Measurements from ENCODE around the gene JUN.
"Not testable (repeated sequence)": the region's sequence is repeated elsewhere in the genome, so short reads cannot be mapped to it uniquely, and the experiment has no call there.

JUN gene

GRCh38 chr1:58804853-58805565, 21.2 kb upstream of the JUN start:
- DNase-seq (ENCODE audit: low spot score in 2 of 2) (no peak), ATAC-seq (replicated peaks; ENCODE audit: extremely low read depth, poor library complexity, severe bottlenecking) (no peak)
- Mint-ChIP-seq H3K27me3 (no peaks in the 10 kb centered on the region), H3K27ac (ENCODE audit: low read depth) (peak overlapping the region; percentile 82), H3K9me3 (no peaks in the 10 kb centered on the region), H3K4me1 (peaks cover 35% of the 10 kb centered on the region), H3K4me3 (no peak overlapping the region), H3K36me3 (ENCODE audit: insufficient read depth) (peaks cover 8% of the 10 kb centered on the region)

GRCh38 chr1:58803858-58804257, 20.0 kb upstream of the JUN start:
- peaks cover 8% of the 10 kb centered on the region for H3K36me3 Mint-ChIP-seq (ENCODE audit: insufficient read depth)
- no peaks in the 10 kb centered on the region for H3K9me3 Mint-ChIP-seq
- H3K4me1 Mint-ChIP-seq: peaks cover 40% of the 10 kb centered on the region
- H3K27ac Mint-ChIP-seq (ENCODE audit: low read depth): no peak overlapping the region
- H3K27me3 Mint-ChIP-seq: no peaks in the 10 kb centered on the region
- H3K4me3 Mint-ChIP-seq: no peak overlapping the region
- ATAC-seq (replicated peaks; ENCODE audit: extremely low read depth, poor library complexity, severe bottlenecking): no peak
- no peak for DNase-seq (ENCODE audit: low spot score in 2 of 2)

GRCh38 chr1:58802640-58803399, 19.0 kb upstream of the JUN start:
- H3K27me3 Mint-ChIP-seq: no peaks in the 10 kb centered on the region
- DNase-seq (ENCODE audit: low spot score in 2 of 2): no peak

GRCh38 chr1:58801286-58801685, 17.4 kb upstream of the JUN start:
- not testable (repeated sequence) for H3K36me3 Mint-ChIP-seq (ENCODE audit: insufficient read depth); H3K27ac Mint-ChIP-seq (ENCODE audit: low read depth)

More at GRCh38 chr1:58802640-58803399, 19.0 kb upstream of the JUN start:
- Mint-ChIP-seq H3K36me3 (ENCODE audit: insufficient read depth) (peaks cover 6% of the 10 kb centered on the region), H3K9me3 (no peaks in the 10 kb centered on the region), H3K4me3 (no peak overlapping the region), H3K4me1 (peaks cover 40% of the 10 kb centered on the region), H3K27ac (ENCODE audit: low read depth) (no peak overlapping the region)
- no peak for ATAC-seq (replicated peaks; ENCODE audit: extremely low read depth, poor library complexity, severe bottlenecking)

GRCh38 chr1:58799650-58800049, 15.8 kb upstream of the JUN start:
- Mint-ChIP-seq H3K27me3 (no peaks in the 10 kb centered on the region), H3K4me1 (peaks cover 26% of the 10 kb centered on the region), H3K4me3 (no peak overlapping the region), H3K36me3 (ENCODE audit: insufficient read depth) (peaks cover 4% of the 10 kb centered on the region), H3K9me3 (no peaks in the 10 kb centered on the region), H3K27ac (ENCODE audit: low read depth) (peak overlapping the region; percentile 56)
- ATAC-seq (replicated peaks; ENCODE audit: extremely low read depth, poor library complexity, severe bottlenecking) (no peak), DNase-seq (ENCODE audit: low spot score in 2 of 2) (no peak)

More at GRCh38 chr1:58801286-58801685, 17.4 kb upstream of the JUN start:
- peaks cover 31% of the 10 kb centered on the region for H3K4me1 Mint-ChIP-seq
- not testable (repeated sequence) for H3K9me3 Mint-ChIP-seq; ATAC-seq (replicated peaks; ENCODE audit: extremely low read depth, poor library complexity, severe bottlenecking); DNase-seq (ENCODE audit: low spot score in 2 of 2); H3K4me3 Mint-ChIP-seq; H3K27me3 Mint-ChIP-seq

GRCh38 chr1:58798910-58799442, 15.1 kb upstream of the JUN start:
- H3K36me3 Mint-ChIP-seq (ENCODE audit: insufficient read depth): peaks cover 4% of the 10 kb centered on the region
- peak overlapping the region; percentile 56 for H3K27ac Mint-ChIP-seq (ENCODE audit: low read depth)
- no peaks in the 10 kb centered on the region for H3K27me3 Mint-ChIP-seq
- no peak for ATAC-seq (replicated peaks; ENCODE audit: extremely low read depth, poor library complexity, severe bottlenecking)
- no peak for DNase-seq (ENCODE audit: low spot score in 2 of 2)
- H3K4me3 Mint-ChIP-seq: no peak overlapping the region
- H3K4me1 Mint-ChIP-seq: peaks cover 31% of the 10 kb centered on the region
- no peaks in the 10 kb centered on the region for H3K9me3 Mint-ChIP-seq

GRCh38 chr1:58796416-58796815, 12.6 kb upstream of the JUN start:
- Mint-ChIP-seq H3K9me3 (no peaks in the 10 kb centered on the region), H3K27me3 (no peaks in the 10 kb centered on the region), H3K4me3 (no peak overlapping the region), H3K36me3 (ENCODE audit: insufficient read depth) (no peaks in the 10 kb centered on the region), H3K4me1 (peaks cover 33% of the 10 kb centered on the region), H3K27ac (ENCODE audit: low read depth) (no peak overlapping the region)
- DNase-seq (ENCODE audit: low spot score in 2 of 2) (no peak), ATAC-seq (replicated peaks; ENCODE audit: extremely low read depth, poor library complexity, severe bottlenecking) (no peak)

GRCh38 chr1:58794585-58794984, 10.7 kb upstream of the JUN start:
- Mint-ChIP-seq H3K27ac (ENCODE audit: low read depth) (no peak overlapping the region), H3K9me3 (no peaks in the 10 kb centered on the region), H3K27me3 (no peaks in the 10 kb centered on the region), H3K4me1 (peaks cover 31% of the 10 kb centered on the region), H3K36me3 (ENCODE audit: insufficient read depth) (no peaks in the 10 kb centered on the region), H3K4me3 (no peak overlapping the region)
- ATAC-seq (replicated peaks; ENCODE audit: extremely low read depth, poor library complexity, severe bottlenecking): no peak
- no peak for DNase-seq (ENCODE audit: low spot score in 2 of 2)

GRCh38 chr1:58792846-58793245, 9.0 kb upstream of the JUN start:
- DNase-seq (ENCODE audit: low spot score in 2 of 2) (no peak), ATAC-seq (replicated peaks; ENCODE audit: extremely low read depth, poor library complexity, severe bottlenecking) (no peak)
- Mint-ChIP-seq H3K27me3 (no peaks in the 10 kb centered on the region), H3K27ac (ENCODE audit: low read depth) (no peak overlapping the region), H3K9me3 (peaks cover 6% of the 10 kb centered on the region), H3K4me1 (peaks cover 25% of the 10 kb centered on the region), H3K36me3 (ENCODE audit: insufficient read depth) (peaks cover 3% of the 10 kb centered on the region), H3K4me3 (no peak overlapping the region)

GRCh38 chr1:58791106-58791505, 7.3 kb upstream of the JUN start:
- Mint-ChIP-seq H3K27ac (ENCODE audit: low read depth) (no peak overlapping the region), H3K36me3 (ENCODE audit: insufficient read depth) (peaks cover 3% of the 10 kb centered on the region), H3K4me3 (no peak overlapping the region), H3K4me1 (peaks cover 35% of the 10 kb centered on the region), H3K27me3 (no peaks in the 10 kb centered on the region), H3K9me3 (peaks cover 6% of the 10 kb centered on the region)
- DNase-seq (ENCODE audit: low spot score in 2 of 2) (no peak), ATAC-seq (replicated peaks; ENCODE audit: extremely low read depth, poor library complexity, severe bottlenecking) (no peak)

- DNase-seq (ENCODE audit: low spot score in 2 of 2) (no peak), ATAC-seq (replicated peaks; ENCODE audit: extremely low read depth, poor library complexity, severe bottlenecking) (no peak)
- H3K27ac Mint-ChIP-seq (ENCODE audit: low read depth): peak overlapping the region; percentile 7
Observed at GRCh38 chr1:58789996-58790660, 6.3 kb upstream of the JUN start.

GRCh38 chr1:58789322-58789856, 5.5 kb upstream of the JUN start:
- H3K4me1 Mint-ChIP-seq: peaks cover 27% of the 10 kb centered on the region

More at GRCh38 chr1:58789996-58790660, 6.3 kb upstream of the JUN start:
- peaks cover 6% of the 10 kb centered on the region for H3K9me3 Mint-ChIP-seq
- peaks cover 34% of the 10 kb centered on the region for H3K4me1 Mint-ChIP-seq
- H3K36me3 Mint-ChIP-seq (ENCODE audit: insufficient read depth): peaks cover 6% of the 10 kb centered on the region
- no peaks in the 10 kb centered on the region for H3K27me3 Mint-ChIP-seq
- no peak overlapping the region for H3K4me3 Mint-ChIP-seq

More at GRCh38 chr1:58789322-58789856, 5.5 kb upstream of the JUN start:
- H3K4me3 Mint-ChIP-seq: no peak overlapping the region
- H3K27ac Mint-ChIP-seq (ENCODE audit: low read depth): peak overlapping the region; percentile 7
- H3K9me3 Mint-ChIP-seq: peaks cover 6% of the 10 kb centered on the region
- H3K27me3 Mint-ChIP-seq: no peaks in the 10 kb centered on the region
- H3K36me3 Mint-ChIP-seq (ENCODE audit: insufficient read depth): peaks cover 14% of the 10 kb centered on the region
- ATAC-seq (replicated peaks; ENCODE audit: extremely low read depth, poor library complexity, severe bottlenecking): no peak
- DNase-seq (ENCODE audit: low spot score in 2 of 2): no peak
